ENCODE measurements around the gene TRIP11. TPM values are rescaled to one million over a fixed set of nuclear protein-coding genes. Genes with fewer than 3 reads are reported as not detected.
A peak's percentile ranks its signal among the peaks of the same experiment; 100 is the strongest.

The TRIP11 gene
- total RNA-seq, 4 donors from 2014 or later, result 35.5 to 45.1 (median 41.7) TPM

DNA sequence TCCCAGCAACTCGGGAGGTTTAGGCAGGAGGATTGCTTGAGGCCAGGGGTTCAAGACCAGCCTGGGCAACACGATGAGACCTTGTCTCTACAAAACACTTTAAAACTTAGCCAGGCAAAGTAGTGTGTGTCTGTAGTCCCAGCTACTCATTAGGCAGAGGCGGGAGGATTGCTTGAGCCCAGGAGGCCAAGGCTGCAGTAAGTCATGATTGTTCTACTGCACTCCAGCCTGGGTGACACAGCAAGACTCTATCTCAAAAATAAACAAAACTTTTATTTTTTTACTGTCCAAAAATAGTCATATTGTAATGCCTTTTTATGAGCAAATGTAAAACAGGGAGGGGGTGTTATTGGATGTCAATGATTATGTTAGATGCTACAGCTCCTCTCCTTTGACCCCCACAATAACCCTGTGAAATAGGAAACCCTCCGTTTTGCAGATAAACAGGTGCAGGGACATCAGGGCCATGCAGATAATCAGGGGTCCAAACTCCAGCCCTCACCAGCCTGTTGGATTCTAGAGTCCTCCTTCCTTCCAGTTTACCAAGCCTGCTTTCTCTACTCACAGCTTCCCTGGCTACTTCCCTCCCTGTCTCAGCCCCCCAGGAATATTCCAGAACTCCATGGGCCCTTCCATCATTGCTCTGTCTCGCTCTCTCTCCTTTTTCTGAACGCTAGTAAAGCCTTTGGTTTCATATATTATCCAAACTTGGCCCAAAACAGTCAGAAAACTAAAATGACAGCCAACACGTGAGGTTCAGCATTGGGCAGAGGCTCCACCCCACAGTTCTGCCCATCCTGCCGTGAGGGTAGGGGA, 86.5 kb downstream of the TRIP11 start:
- intact Hi-C loops (cut with DNase I), result no loop called here
- no peaks in the 10 kb centered on the region for H3K9me3 ChIP-seq
- no peaks in the 10 kb centered on the region for H3K27me3 ChIP-seq
- H3K4me3 ChIP-seq (replicated peaks in 1 of 3), result no peak overlapping the region
- no peaks in the 10 kb centered on the region for H3K36me3 ChIP-seq
- H3K4me1 ChIP-seq, result no peaks in the 10 kb centered on the region
- no peak for DNase-seq
- TF ChIP-seq POLR2A (IDR thresholded peaks at IDR 0.05), result no peak
- TF ChIP-seq, protein P1, sequence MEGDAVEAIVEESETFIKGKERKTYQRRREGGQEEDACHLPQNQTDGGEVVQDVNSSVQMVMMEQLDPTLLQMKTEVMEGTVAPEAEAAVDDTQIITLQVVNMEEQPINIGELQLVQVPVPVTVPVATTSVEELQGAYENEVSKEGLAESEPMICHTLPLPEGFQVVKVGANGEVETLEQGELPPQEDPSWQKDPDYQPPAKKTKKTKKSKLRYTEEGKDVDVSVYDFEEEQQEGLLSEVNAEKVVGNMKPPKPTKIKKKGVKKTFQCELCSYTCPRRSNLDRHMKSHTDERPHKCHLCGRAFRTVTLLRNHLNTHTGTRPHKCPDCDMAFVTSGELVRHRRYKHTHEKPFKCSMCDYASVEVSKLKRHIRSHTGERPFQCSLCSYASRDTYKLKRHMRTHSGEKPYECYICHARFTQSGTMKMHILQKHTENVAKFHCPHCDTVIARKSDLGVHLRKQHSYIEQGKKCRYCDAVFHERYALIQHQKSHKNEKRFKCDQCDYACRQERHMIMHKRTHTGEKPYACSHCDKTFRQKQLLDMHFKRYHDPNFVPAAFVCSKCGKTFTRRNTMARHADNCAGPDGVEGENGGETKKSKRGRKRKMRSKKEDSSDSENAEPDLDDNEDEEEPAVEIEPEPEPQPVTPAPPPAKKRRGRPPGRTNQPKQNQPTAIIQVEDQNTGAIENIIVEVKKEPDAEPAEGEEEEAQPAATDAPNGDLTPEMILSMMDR (IDR thresholded peaks at IDR 0.05), result no peak
- H3K27ac ChIP-seq, result no peak overlapping the region
- WGBS, 2 donors, result 76 to 78% methylated on average over 8 of the region's 8 CpGs

DNA sequence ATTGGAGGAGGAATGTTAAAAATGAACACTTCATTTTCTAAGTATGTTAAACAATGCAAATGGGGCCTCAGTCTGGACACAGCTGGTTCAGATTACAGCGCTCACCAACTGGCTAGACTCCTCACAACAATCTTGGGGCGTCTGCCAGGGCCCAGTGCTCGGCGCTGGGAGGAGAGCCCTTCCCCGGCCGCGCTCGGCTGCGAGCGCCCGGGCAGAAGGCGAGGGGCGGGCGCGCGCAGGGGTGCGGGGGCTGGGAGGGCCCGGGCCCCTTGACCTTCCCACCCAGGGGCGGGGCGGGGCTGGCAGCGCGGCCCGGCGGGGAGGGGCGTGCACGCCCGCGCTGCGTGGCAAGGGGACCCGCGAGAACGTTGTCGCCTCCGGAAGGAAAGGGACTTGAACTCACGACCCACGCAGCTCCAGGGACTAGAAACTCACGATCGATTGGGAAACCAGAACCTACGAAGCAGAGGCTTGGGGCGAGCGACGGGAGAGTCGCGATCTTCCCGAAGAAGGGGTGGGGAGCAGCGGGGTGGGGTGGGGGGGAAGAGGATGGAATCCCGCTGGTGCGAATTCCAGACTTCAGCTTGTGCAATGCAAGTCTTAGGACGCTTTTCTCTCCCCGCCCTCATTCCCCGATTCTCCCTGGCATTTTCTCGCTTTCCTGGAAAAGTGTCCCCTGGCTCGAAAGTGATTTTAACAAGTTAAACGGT, 92.2 kb downstream of the TRIP11 start, which contains the start of gene FBLN5:
Gene FBLN5 (minus strand): TSS at position 220 of the 710 bp plus-strand sequence. CDS start 465 bp downstream, outside the sequence.
- no peaks in the 10 kb centered on the region for H3K4me1 ChIP-seq
- peak within 1 kb of the TSS in 2 of 3 donors; percentile 35 to 38 for H3K4me3 ChIP-seq (replicated peaks in 1 of 3)
- TF ChIP-seq, protein P1 (IDR thresholded peaks at IDR 0.05), result no peak
- peak in 1 of 2 donors; percentile 30 for TF ChIP-seq POLR2A (IDR thresholded peaks at IDR 0.05)
- no peaks in the 10 kb centered on the region for H3K9me3 ChIP-seq
- intact Hi-C loops (cut with DNase I), result no loop called here
- no peaks in the 10 kb centered on the region for H3K36me3 ChIP-seq
- peak within 1 kb of the TSS; percentile 35 to 79 (median 57) for H3K27ac ChIP-seq
- WGBS, 2 donors, result 2% methylated on average over 26 to 39 of the region's 54 CpGs
- H3K27me3 ChIP-seq, result no peaks in the 10 kb centered on the region
- DNase-seq, result peak; percentile 80 to 86

DNA sequence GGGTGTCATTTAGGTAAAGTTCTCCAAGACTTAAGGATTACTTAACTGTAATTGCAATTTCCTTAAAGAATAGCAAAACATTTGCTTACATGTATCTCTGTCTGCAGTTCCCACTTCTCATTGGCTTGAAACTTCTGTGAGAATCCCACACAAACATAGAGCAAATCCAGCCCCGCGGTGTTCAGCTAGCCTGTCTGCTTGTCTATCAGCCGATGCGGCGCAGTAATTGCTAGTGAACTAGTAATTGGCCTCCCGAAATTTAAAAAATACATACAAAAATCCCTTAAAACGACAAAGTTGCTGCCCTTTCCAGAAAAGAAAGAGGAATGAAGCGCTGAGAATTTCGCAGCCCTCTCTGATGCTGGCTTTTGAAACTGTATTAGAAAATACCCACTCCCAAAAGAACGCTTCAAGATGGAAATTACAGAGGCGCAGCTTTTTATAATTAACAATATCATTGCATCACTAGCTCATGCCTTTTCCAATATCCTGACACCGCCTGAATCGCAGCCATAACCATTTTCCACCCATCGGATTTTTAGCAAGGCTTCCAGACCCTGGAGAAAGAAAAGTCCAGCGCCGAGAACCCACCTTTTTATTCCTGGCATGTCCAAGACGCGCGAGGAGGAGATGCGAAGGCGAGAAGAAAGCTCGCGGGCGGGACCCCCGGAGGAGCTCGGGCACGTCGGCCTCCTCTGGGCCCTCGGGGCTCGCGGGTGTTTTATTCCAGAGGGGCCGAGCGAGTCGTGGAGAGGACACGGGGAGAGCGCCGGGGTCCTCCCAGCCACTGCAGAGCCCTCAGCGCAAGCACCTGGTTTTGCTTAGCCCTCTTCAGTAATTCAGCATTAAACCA, 93.0 kb downstream of the TRIP11 start:
- no peaks in the 10 kb centered on the region for H3K36me3 ChIP-seq
- H3K9me3 ChIP-seq, result no peaks in the 10 kb centered on the region
- H3K27ac ChIP-seq, result peak overlapping the region; percentile 35 to 79 (median 57)
- no peaks in the 10 kb centered on the region for H3K27me3 ChIP-seq
- no peaks in the 10 kb centered on the region for H3K4me1 ChIP-seq
- intact Hi-C loops (cut with DNase I), result no loop called here
- peak overlapping the region in 2 of 3 donors; percentile 35 to 38 for H3K4me3 ChIP-seq (replicated peaks in 1 of 3)
- TF ChIP-seq, protein P1 (IDR thresholded peaks at IDR 0.05), result no peak
- peak in 1 of 2 donors; percentile 51 for TF ChIP-seq POLR2A (IDR thresholded peaks at IDR 0.05)
- peak in 1 of 2 donors; percentile 13 for DNase-seq
- 14 to 26% methylated on average over 22 to 38 of the region's 38 CpGs for WGBS, 2 donors

DNA sequence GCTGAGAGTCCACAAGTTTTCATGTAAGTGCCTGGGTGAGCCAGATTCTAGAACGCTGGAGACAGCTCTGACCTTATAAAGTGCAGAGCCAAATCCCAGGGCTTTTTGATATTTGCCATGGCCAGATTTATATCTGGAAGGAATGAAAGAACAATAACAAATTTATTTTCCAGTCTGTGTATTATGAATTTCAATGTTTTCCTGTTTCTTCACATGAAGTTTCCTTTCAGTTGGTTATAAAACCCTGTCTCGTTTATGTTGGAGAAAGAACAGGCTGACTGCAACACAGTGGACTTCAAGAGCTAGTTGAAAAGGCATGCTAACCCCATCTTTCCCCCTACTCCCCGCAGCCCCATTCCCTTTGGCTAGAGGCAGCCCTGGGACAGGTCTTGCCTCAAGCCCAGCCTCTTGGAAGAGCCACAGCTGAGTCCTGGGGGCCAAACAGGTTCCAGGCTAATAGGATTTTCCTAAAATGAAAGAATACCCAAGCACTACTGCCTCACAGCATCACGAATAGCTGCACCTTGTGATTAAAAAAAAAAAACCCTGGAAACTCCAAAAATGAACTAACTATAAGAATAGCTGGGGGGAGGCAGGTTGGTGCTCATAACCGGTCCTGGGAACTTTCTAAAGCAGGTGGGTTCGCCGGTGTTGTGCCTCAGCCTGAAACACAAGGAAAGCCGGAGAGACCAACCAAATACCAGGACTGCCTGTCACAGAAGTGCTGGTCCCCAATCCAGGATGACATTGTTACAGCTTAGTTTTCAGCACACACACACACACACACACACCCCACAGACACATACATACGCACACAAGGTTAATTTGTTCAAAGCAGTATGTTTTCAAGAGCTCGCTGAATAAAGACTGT, 93.9 kb downstream of the TRIP11 start:
- Histone ChIP-seq H3K27ac (peak overlapping the region; percentile 6 to 57 (median 18)), H3K9me3 (no peaks in the 10 kb centered on the region), H3K4me3 (replicated peaks in 1 of 3) (peak overlapping the region in 1 of 3 donors; percentile 38), H3K4me1 (no peaks in the 10 kb centered on the region), H3K27me3 (no peaks in the 10 kb centered on the region), H3K36me3 (no peaks in the 10 kb centered on the region)
- no peak for DNase-seq
- TF ChIP-seq, protein P1 (IDR thresholded peaks at IDR 0.05), result no peak
- no peak for TF ChIP-seq POLR2A (IDR thresholded peaks at IDR 0.05)
- intact Hi-C loops (cut with DNase I), result no loop called here
- 62 to 74% methylated on average over 10 of the region's 10 CpGs for WGBS, 2 donors
